Fibroblast of lung (primary cell): ENCODE results near the gene SRSF5.

Source experiments
- EZH2 ChIP-seq: IDR thresholded peaks from 2 replicates; pipeline ENCODE4 v1.5.1; 2012; ENCODE audit warnings: low read length, control low read depth, mild to moderate bottlenecking; ENCODE audit errors: missing control alignments
- TF ChIP-seq, protein P1 (sequence below), 2 donors: IDR thresholded peaks in 1 of 2; conservative IDR thresholded peaks in 1 of 2; 1 replicate in 1 of 2; 2 replicates in 1 of 2; pipeline ENCODE4 v1.5.1; 2011 to 2012; ENCODE audit warnings: low read length in 2 of 2, control low read depth in 1 of 2, inconsistent platforms in 1 of 2, low read depth in 1 of 2, mild to moderate bottlenecking in 1 of 2

DNA sequence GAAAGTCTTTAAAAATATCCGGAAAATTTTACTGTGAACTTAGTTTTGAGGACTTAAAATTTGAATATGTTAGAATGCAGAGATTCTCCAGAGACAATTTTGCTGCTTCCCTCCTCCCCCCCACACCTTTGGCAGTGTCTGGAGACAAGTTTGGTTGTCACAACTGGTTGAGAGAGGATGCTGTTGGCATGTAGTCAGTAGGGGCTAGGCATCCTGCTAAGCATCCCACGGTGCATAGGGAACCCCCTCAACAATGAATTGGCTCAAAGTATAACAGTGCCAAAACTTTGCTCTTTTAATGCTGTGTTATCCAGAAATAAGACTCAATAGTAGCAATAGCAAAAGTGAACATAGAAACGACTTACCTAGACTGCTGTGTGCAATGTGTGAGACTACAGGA is 3.6 kb downstream of the SRSF5 start:
- TF ChIP-seq, protein P1, sequence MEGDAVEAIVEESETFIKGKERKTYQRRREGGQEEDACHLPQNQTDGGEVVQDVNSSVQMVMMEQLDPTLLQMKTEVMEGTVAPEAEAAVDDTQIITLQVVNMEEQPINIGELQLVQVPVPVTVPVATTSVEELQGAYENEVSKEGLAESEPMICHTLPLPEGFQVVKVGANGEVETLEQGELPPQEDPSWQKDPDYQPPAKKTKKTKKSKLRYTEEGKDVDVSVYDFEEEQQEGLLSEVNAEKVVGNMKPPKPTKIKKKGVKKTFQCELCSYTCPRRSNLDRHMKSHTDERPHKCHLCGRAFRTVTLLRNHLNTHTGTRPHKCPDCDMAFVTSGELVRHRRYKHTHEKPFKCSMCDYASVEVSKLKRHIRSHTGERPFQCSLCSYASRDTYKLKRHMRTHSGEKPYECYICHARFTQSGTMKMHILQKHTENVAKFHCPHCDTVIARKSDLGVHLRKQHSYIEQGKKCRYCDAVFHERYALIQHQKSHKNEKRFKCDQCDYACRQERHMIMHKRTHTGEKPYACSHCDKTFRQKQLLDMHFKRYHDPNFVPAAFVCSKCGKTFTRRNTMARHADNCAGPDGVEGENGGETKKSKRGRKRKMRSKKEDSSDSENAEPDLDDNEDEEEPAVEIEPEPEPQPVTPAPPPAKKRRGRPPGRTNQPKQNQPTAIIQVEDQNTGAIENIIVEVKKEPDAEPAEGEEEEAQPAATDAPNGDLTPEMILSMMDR (conservative IDR thresholded peaks at IDR 0.05 in 1 of 2, IDR thresholded peaks at IDR 0.05 in 1 of 2; ENCODE audit: low read depth in 1 of 2, low read length in 2 of 2), result no peak
- TF ChIP-seq EZH2, result no peak
